CD14-positive monocyte (primary cell): Measurements from ENCODE around the gene GNG10. TPM values are rescaled to one million over a fixed set of nuclear protein-coding genes. Genes with fewer than 3 reads are reported as not detected.

Experiments
- DNase-seq, 3 donors: peaks; one replicate each; pipeline ENCODE4 v3.0.0-alpha.2; 2011 to 2022
- H2AFZ ChIP-seq: 2 replicates; pipeline ENCODE4 v1.6.0; 2012; ENCODE audit warnings: mild to moderate bottlenecking, low read depth, low read length, inconsistent platforms; ENCODE audit not compliant: insufficient read depth, poor library complexity, severe bottlenecking
- H3K27ac ChIP-seq, 2 donors: 1 replicate in 1 of 2; 2 replicates in 1 of 2; pipeline ENCODE4 v1.5.1; 2012 to 2013; ENCODE audit warnings: low read length in 2 of 2, control low read depth in 1 of 2, inconsistent platforms in 1 of 2, low read depth in 1 of 2, mild to moderate bottlenecking in 1 of 2
- H3K27me3 ChIP-seq, 2 donors: one replicate each; pipeline versions ENCODE4 v1.6.0 to v1.6.1; 2011 to 2013; ENCODE audit warnings: low read length in 2 of 2; ENCODE audit not compliant: control insufficient read depth in 2 of 2, insufficient read depth in 2 of 2
- H3K36me3 ChIP-seq, 2 donors: replicated peaks in 1 of 2; 1 replicate in 1 of 2; 2 replicates in 1 of 2; pipeline versions ENCODE4 v1.5.1 to v1.6.1; 2012 to 2013; ENCODE audit warnings: low read length in 2 of 2, control low read depth in 1 of 2, inconsistent platforms in 1 of 2, mild to moderate bottlenecking in 1 of 2; ENCODE audit not compliant: insufficient read depth in 2 of 2, control insufficient read depth in 1 of 2
- H3K4me1 ChIP-seq, 2 donors: 1 replicate in 1 of 2; 2 replicates in 1 of 2; pipeline versions ENCODE4 v1.5.1 to v1.6.1; 2012 to 2013; ENCODE audit warnings: low read length in 2 of 2, control low read depth in 1 of 2, inconsistent platforms in 1 of 2, mild to moderate bottlenecking in 1 of 2, moderate library complexity in 1 of 2; ENCODE audit not compliant: insufficient read depth in 2 of 2, control insufficient read depth in 1 of 2
- H3K4me2 ChIP-seq: replicated peaks from 2 replicates; pipeline ENCODE3; 2012; ENCODE audit warnings: low read length, moderate library complexity, mild to moderate bottlenecking; ENCODE audit not compliant: poor library complexity, severe bottlenecking; ENCODE audit errors: extremely low read depth
- H3K4me3 ChIP-seq, 3 experiments: fragments of 200-600 bp in 1 of 3; sonication (generic) in 1 of 3; replicated peaks in 1 of 3; 1 replicate in 2 of 3; 2 replicates in 1 of 3; pipeline ENCODE4 v1.5.1; 2011 to 2013; ENCODE audit warnings: low read length in 3 of 3, mild to moderate bottlenecking in 3 of 3, control low read depth in 2 of 3, low read depth in 2 of 3, inconsistent platforms in 1 of 3, moderate library complexity in 1 of 3
- H3K79me2 ChIP-seq: 2 replicates; pipeline ENCODE4 v1.6.0; 2012; ENCODE audit warnings: mild to moderate bottlenecking, control low read depth, inconsistent platforms, low read length, moderate library complexity; ENCODE audit not compliant: insufficient read depth
- H3K9ac ChIP-seq: 2 replicates; pipeline ENCODE4 v1.6.0; 2017; ENCODE audit warnings: low read length, mild to moderate bottlenecking; ENCODE audit not compliant: insufficient read depth, poor library complexity, severe bottlenecking
- H3K9me3 ChIP-seq, 2 donors: replicated peaks in 1 of 2; 1 replicate in 1 of 2; 2 replicates in 1 of 2; pipeline versions ENCODE4 v1.5.1 to v1.6.1; 2012 to 2013; ENCODE audit warnings: low read length in 2 of 2, control low read depth in 1 of 2; ENCODE audit not compliant: control insufficient read depth in 1 of 2, insufficient read depth in 1 of 2
- H4K20me1 ChIP-seq: 2 replicates; pipeline ENCODE4 v1.6.0; 2012; ENCODE audit warnings: mild to moderate bottlenecking, low read length, control low read depth, moderate library complexity; ENCODE audit not compliant: insufficient read depth
- H3K27ac Mint-ChIP-seq, 7 donors: one replicate each; pipeline ENCODE4 v1.8.0; 2020; ENCODE audit warnings: mild to moderate bottlenecking in 7 of 7, mixed read lengths in 7 of 7, moderate library complexity in 6 of 7, inconsistent platforms in 2 of 7
- H3K27me3 Mint-ChIP-seq, 3 donors: one replicate each; pipeline ENCODE4 v1.8.0; 2021 to 2022; ENCODE audit warnings: low read depth in 3 of 3, mild to moderate bottlenecking in 3 of 3, mixed read lengths in 3 of 3, moderate library complexity in 3 of 3, inconsistent platforms in 1 of 3
- H3K36me3 Mint-ChIP-seq, 2 donors: one replicate each; pipeline ENCODE4 v1.8.0; 2020; ENCODE audit warnings: mixed read lengths in 2 of 2, inconsistent platforms in 1 of 2, mild to moderate bottlenecking in 1 of 2
- H3K4me1 Mint-ChIP-seq: one replicate; pipeline ENCODE4 v1.8.0; 2020; ENCODE audit warnings: mild to moderate bottlenecking, mixed read lengths
- H3K4me3 Mint-ChIP-seq, 2 donors: one replicate each; pipeline ENCODE4 v1.8.0; 2020; ENCODE audit warnings: mild to moderate bottlenecking in 2 of 2, mixed read lengths in 2 of 2, moderate library complexity in 1 of 2
- H3K9me3 Mint-ChIP-seq, 7 donors: one replicate each; pipeline ENCODE4 v1.8.0; 2020 to 2022; ENCODE audit warnings: mixed read lengths in 7 of 7, mild to moderate bottlenecking in 6 of 7, moderate library complexity in 6 of 7, inconsistent platforms in 2 of 7
- WGBS: methylation state at CpG from one replicate; pipeline ENCODE4 v1.1.5; 2013; ENCODE audit warnings: missing lambda C conversion rate; ENCODE audit not compliant: insufficient coverage; 5-methylcytosine and 5-hydroxymethylcytosine counted together
- intact Hi-C, 2 donors: fragments of 100-400 bp; cut with micrococcal nuclease; formaldehyde crosslinking; loops; one replicate each; pipeline versions ENCODE4 v1.15.0 to v1.15.1; 2023
- polyA plus RNA-seq, 3 donors: library from polyadenylated mRNA; depleted of rRNA in 1 of 3; unstranded in 2 of 3; stranded (reverse) in 1 of 3; fragments of 300-500 nt in 2 of 3; fragments of >200 nt in 1 of 3; fragmentation: Illumina TruSeq in 2 of 3; gene quantifications; 1 replicate in 2 of 3; 2 replicates in 1 of 3; pipeline ENCODE4 v1.2.3, GENCODE V29; 2012 to 2021
- TF ChIP-seq, protein P1 (sequence below): fragments of 200-600 bp; IDR thresholded peaks from one replicate; pipeline ENCODE4 v1.8.0; 2022; ENCODE audit warnings: antibody characterized with exemption, mild to moderate bottlenecking

Gene GNG10
- polyA plus RNA-seq, 3 donors, result 42.9 to 84.1 (median 67.9) TPM

DNA sequence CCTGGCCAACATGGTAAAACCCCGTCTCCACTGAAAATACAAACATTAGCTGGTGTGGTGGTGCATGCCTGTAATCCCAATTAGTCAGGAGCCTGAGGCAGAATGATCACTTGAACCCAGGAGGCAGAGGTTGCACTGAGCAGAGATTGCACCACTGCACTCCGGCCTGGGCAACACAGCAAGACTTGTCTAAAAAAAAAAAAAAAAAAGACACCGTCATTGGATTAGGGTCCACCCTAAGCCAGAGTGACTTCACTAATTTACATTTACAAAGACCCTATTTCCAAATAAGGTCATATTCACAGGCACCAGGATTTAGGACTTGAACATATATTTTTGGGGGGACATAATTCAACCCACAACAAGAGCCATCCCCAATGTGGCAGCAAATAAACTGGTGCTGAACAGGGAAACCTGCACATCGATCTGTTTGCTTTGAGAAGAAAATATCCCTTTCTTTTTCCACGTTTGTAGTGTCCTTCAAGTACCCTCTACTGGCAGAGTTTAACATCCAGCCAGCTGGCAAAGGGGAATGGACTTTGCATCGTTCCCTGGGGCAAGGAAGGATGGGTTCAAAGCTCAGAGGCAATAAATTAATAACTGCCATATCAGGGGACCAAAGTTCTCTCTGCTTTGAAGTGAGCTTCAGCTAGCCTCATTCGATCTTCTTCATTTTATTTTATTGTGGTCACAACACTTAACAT is 34.0 kb upstream of the GNG10 start:
- no peak overlapping the region for H3K27ac ChIP-seq
- H3K79me2 ChIP-seq, result peaks cover 12% of the 10 kb centered on the region
- H3K36me3 ChIP-seq, result no peaks in the 10 kb centered on the region
- H4K20me1 ChIP-seq, result no peaks in the 10 kb centered on the region
- H3K9ac ChIP-seq, result no peak overlapping the region
- peaks cover 0 to 2% (median 1%) of the 10 kb centered on the region in 3 donors for H3K27me3 Mint-ChIP-seq
- no peak overlapping the region for H3K4me3 Mint-ChIP-seq
- peaks cover 18 to 28% of the 10 kb centered on the region in 2 donors for H3K4me1 ChIP-seq
- H3K36me3 Mint-ChIP-seq, result no peaks in the 10 kb centered on the region
- no peaks in the 10 kb centered on the region for H3K9me3 ChIP-seq
- peaks cover 0 to 5% of the 10 kb centered on the region in 2 donors for H3K27me3 ChIP-seq
- peaks cover 23% of the 10 kb centered on the region for H3K4me1 Mint-ChIP-seq
- no peak for DNase-seq
- no peak overlapping the region for H3K4me2 ChIP-seq
- no peak overlapping the region for H3K4me3 ChIP-seq
- intact Hi-C loops, result no loop called here
- peaks cover 0 to 4% (median 0%) of the 10 kb centered on the region in 7 donors for H3K9me3 Mint-ChIP-seq
- H2AFZ ChIP-seq, result no peak overlapping the region
- H3K27ac Mint-ChIP-seq, result no peak overlapping the region
- TF ChIP-seq, protein P1, sequence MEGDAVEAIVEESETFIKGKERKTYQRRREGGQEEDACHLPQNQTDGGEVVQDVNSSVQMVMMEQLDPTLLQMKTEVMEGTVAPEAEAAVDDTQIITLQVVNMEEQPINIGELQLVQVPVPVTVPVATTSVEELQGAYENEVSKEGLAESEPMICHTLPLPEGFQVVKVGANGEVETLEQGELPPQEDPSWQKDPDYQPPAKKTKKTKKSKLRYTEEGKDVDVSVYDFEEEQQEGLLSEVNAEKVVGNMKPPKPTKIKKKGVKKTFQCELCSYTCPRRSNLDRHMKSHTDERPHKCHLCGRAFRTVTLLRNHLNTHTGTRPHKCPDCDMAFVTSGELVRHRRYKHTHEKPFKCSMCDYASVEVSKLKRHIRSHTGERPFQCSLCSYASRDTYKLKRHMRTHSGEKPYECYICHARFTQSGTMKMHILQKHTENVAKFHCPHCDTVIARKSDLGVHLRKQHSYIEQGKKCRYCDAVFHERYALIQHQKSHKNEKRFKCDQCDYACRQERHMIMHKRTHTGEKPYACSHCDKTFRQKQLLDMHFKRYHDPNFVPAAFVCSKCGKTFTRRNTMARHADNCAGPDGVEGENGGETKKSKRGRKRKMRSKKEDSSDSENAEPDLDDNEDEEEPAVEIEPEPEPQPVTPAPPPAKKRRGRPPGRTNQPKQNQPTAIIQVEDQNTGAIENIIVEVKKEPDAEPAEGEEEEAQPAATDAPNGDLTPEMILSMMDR, result no peak
- WGBS, result 96% methylated on average over 4 of the region's 7 CpGs

DNA sequence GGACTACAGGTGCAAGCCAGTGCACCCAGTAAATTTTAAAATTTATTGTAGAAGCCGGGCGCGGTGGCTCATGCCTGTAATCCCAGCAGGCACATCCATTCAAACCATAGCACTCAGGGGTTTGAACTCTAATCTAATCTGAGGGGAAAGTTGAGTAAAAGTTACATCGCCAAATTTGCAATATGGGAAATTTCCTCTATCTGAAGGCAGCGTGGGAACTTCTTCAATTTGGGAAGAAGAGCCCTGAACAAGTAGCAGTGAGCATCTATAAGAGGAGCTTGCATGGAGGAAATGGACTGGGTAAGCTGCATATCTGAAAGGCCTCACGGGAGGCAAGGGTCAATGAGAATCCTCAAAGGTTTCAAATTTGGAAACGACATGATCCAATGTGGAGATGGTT is 33.0 kb upstream of the GNG10 start:
- Histone ChIP-seq H3K4me1 (peaks cover 21 to 23% of the 10 kb centered on the region in 2 donors), H3K36me3 (no peaks in the 10 kb centered on the region), H4K20me1 (peaks cover 6% of the 10 kb centered on the region), H3K9ac (no peak overlapping the region), H3K79me2 (peaks cover 22% of the 10 kb centered on the region), H3K27me3 (peaks cover 0 to 5% of the 10 kb centered on the region in 2 donors), H3K9me3 (no peaks in the 10 kb centered on the region), H2AFZ (no peak overlapping the region), H3K27ac (no peak overlapping the region), H3K4me3 (no peak overlapping the region), H3K4me2 (no peak overlapping the region)
- Mint-ChIP-seq H3K27ac (no peak overlapping the region), H3K4me1 (peaks cover 24% of the 10 kb centered on the region), H3K27me3 (peaks cover 0 to 2% (median 1%) of the 10 kb centered on the region in 3 donors), H3K9me3 (no peaks in the 10 kb centered on the region), H3K4me3 (no peak overlapping the region), H3K36me3 (peaks cover 1 to 2% of the 10 kb centered on the region in 2 donors)
- WGBS, result 83% methylated on average over 2 of the region's 7 CpGs
- DNase-seq, result peak in 1 of 3 donors; percentile 37
- intact Hi-C loops, result no loop called here
- TF ChIP-seq, protein P1, result no peak
